Loucy (cell line): ENCODE measurements around the gene FAF2.

Experiments
- EZH2phosphoT487 ChIP-seq: fragments of 200-600 bp; IDR thresholded peaks from 2 replicates; pipeline ENCODE4 v1.6.1; 2018; ENCODE audit warnings: antibody characterized with exemption, mild to moderate bottlenecking, moderate library complexity, borderline replicate concordance
- TF ChIP-seq, protein P1 (sequence below): fragments of 200-600 bp; sonication (generic); conservative IDR thresholded peaks from 2 replicates; pipeline ENCODE4 v1.5.1; 2014; ENCODE audit warnings: mild to moderate bottlenecking, antibody characterized with exemption, low read length

DNA sequence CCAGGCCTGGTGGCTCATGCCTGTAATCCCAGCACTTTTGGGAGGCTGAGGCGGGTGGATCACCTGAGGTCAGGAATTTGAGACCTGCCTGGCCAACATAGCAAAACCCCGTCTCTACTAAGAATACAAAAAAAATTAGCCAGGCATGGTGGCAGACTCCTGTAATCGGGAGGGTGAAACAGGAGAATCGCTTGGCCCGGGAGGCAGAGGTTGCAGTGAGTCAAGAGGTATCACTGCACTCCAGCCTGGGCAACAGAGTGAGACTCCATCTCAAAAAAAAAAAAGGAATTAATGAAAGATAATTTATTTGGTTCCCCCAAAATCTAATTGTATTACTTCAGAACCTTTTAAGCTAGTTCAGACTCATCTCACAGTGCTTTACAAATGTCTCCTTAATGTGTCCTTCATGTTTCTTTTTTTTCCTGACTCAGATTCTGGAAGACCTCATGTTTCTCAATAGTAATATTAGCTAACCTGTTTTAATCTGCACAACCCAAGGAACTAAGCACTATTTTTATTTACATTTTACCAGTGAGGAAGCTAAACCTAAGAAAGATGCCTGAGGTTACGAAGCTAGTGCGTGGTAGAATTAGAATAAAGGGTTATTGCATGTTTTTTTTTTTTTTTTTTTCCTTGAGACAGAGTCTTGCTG, 15.1 kb downstream of the FAF2 start:
- TF ChIP-seq, protein P1, sequence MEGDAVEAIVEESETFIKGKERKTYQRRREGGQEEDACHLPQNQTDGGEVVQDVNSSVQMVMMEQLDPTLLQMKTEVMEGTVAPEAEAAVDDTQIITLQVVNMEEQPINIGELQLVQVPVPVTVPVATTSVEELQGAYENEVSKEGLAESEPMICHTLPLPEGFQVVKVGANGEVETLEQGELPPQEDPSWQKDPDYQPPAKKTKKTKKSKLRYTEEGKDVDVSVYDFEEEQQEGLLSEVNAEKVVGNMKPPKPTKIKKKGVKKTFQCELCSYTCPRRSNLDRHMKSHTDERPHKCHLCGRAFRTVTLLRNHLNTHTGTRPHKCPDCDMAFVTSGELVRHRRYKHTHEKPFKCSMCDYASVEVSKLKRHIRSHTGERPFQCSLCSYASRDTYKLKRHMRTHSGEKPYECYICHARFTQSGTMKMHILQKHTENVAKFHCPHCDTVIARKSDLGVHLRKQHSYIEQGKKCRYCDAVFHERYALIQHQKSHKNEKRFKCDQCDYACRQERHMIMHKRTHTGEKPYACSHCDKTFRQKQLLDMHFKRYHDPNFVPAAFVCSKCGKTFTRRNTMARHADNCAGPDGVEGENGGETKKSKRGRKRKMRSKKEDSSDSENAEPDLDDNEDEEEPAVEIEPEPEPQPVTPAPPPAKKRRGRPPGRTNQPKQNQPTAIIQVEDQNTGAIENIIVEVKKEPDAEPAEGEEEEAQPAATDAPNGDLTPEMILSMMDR: no peak
- no peak for TF ChIP-seq EZH2phosphoT487
